Keratinocyte (primary cell): ENCODE data around the gene BRCA2. TPM values are rescaled to one million over a fixed set of nuclear protein-coding genes. Genes with fewer than 3 reads are reported as not detected.
A peak's percentile ranks its signal among the peaks of the same experiment; 100 is the strongest.

Source experiments
- DNase-seq: peaks from one replicate; pipeline ENCODE4 v3.0.0-alpha.2; 2011; ENCODE audit warnings: low read depth, missing footprints, low spot score
- FAIRE-seq: peaks from 2 replicates; lab custom pipeline; 2011; peaks lifted over from hg19 to GRCh38; lab: Jason Lieb, UNC
- H2AFZ ChIP-seq: 2 replicates; pipeline ENCODE4 v1.6.0; 2012; ENCODE audit warnings: low read length, control low read depth, inconsistent platforms; ENCODE audit not compliant: control insufficient read depth
- H3K27ac ChIP-seq: 2 replicates; pipeline ENCODE4 v1.5.1; 2011; ENCODE audit warnings: low read length; ENCODE audit not compliant: control insufficient read depth, insufficient read depth
- H3K27me3 ChIP-seq: 3 replicates; pipeline ENCODE4 v1.6.0; 2011; ENCODE audit warnings: low read length; ENCODE audit not compliant: control insufficient read depth, insufficient read depth; ENCODE audit errors: extremely low read depth
- H3K36me3 ChIP-seq, 2 experiments: 2 replicates in 1 of 2; 3 replicates in 1 of 2; pipeline ENCODE4 v1.5.1; 2011; ENCODE audit warnings: low read length in 2 of 2, mild to moderate bottlenecking in 1 of 2; ENCODE audit not compliant: control insufficient read depth in 2 of 2, insufficient read depth in 2 of 2; ENCODE audit errors: extremely low read depth in 1 of 2
- H3K4me1 ChIP-seq: 3 replicates; pipeline ENCODE4 v1.5.1; 2011; ENCODE audit warnings: low read length; ENCODE audit not compliant: control insufficient read depth, insufficient read depth; ENCODE audit errors: extremely low read depth
- H3K4me2 ChIP-seq: 3 replicates; pipeline ENCODE4 v1.6.0; 2011; ENCODE audit warnings: low read depth, low read length; ENCODE audit not compliant: control insufficient read depth, insufficient read depth; ENCODE audit errors: extremely low read depth
- H3K4me3 ChIP-seq, 3 experiments: fragments of 200-600 bp in 1 of 3; sonication (generic) in 1 of 3; 2 replicates in 2 of 3; 3 replicates in 1 of 3; pipeline ENCODE4 v1.5.1; 2011 to 2016; ENCODE audit warnings: low read length in 3 of 3, mild to moderate bottlenecking in 3 of 3, control low read depth in 2 of 3, inconsistent platforms in 1 of 3, low read depth in 1 of 3, mixed read lengths in 1 of 3, mixed run types in 1 of 3, moderate library complexity in 1 of 3; ENCODE audit not compliant: control insufficient read depth in 2 of 3, insufficient read depth in 2 of 3; ENCODE audit errors: extremely low read depth in 1 of 3
- H3K79me2 ChIP-seq: 2 replicates; pipeline ENCODE4 v1.6.0; 2012; ENCODE audit warnings: low read length; ENCODE audit not compliant: control insufficient read depth, insufficient read depth
- H3K9ac ChIP-seq: 3 replicates; pipeline ENCODE4 v1.6.0; 2011; ENCODE audit warnings: low read length; ENCODE audit not compliant: control insufficient read depth, insufficient read depth; ENCODE audit errors: extremely low read depth
- H3K9me1 ChIP-seq: 3 replicates; pipeline ENCODE4 v1.6.0; 2011; ENCODE audit warnings: low read length; ENCODE audit not compliant: control insufficient read depth, insufficient read depth; ENCODE audit errors: extremely low read depth
- H3K9me3 ChIP-seq: 2 replicates; pipeline ENCODE4 v1.5.1; 2012; ENCODE audit warnings: low read depth, low read length; ENCODE audit not compliant: control insufficient read depth
- H4K20me1 ChIP-seq: 3 replicates; pipeline ENCODE4 v1.6.0; 2011; ENCODE audit warnings: low read length; ENCODE audit not compliant: control insufficient read depth, insufficient read depth; ENCODE audit errors: extremely low read depth
- EZH2 ChIP-seq: IDR thresholded peaks from one replicate; pipeline ENCODE4 v1.6.1; 2012; ENCODE audit warnings: inconsistent platforms, mild to moderate bottlenecking, low read length, moderate library complexity
- dilution Hi-C: fragments of 300-500 bp; cut with MboI; formaldehyde crosslinking; loops from one replicate; pipeline ENCODE4 v1.7.0; 2020; ENCODE audit warnings: low sequenced_read_pairs; ENCODE audit not compliant: extremely low pct_ligation_motif_present
- polyA plus RNA-seq, 5 experiments: library from polyadenylated mRNA; depleted of rRNA in 3 of 5; stranded (reverse) in 3 of 5; stranded (forward) in 1 of 5; unstranded in 1 of 5; fragments of >200 nt; gene quantifications; 1 replicate in 1 of 5; 2 replicates in 3 of 5; 3 replicates in 1 of 5; pipeline versions ENCODE4 v1.2.1 to v1.2.3, GENCODE V29; 2011 to 2012; ENCODE audit warnings: missing spikeins in 2 of 5, low read depth in 1 of 5, low replicate concordance in 1 of 5
- TF ChIP-seq, protein P1 (sequence below), 3 experiments: IDR thresholded peaks in 1 of 3; conservative IDR thresholded peaks in 1 of 3; optimal IDR thresholded peaks in 1 of 3; 2 replicates in 2 of 3; 3 replicates in 1 of 3; pipeline versions ENCODE3 to v1.5.1; 2011; ENCODE audit warnings: low read length in 3 of 3, mild to moderate bottlenecking in 3 of 3, moderate library complexity in 2 of 3, control low read depth in 1 of 3, inconsistent platforms in 1 of 3; ENCODE audit not compliant: insufficient read depth in 2 of 3; ENCODE audit errors: extremely low read depth in 1 of 3

Gene BRCA2
- polyA plus RNA-seq, 1 donor (not counting 4 experiments of a cell fraction or from before 2014, with no cell fraction given): 2.4 TPM

GRCh38 chr13:32407854-32408253 lies 92.5 kb downstream of the BRCA2 start:
- DNase-seq: no peak
- Histone ChIP-seq H3K27me3 (no peaks in the 10 kb centered on the region), H2AFZ (no peak overlapping the region), H3K4me2 (no peak overlapping the region), H3K4me3 (no peak overlapping the region), H3K9me3 (no peaks in the 10 kb centered on the region), H3K27ac (no peak overlapping the region), H3K79me2 (no peaks in the 10 kb centered on the region), H4K20me1 (no peaks in the 10 kb centered on the region), H3K9ac (no peak overlapping the region), H3K4me1 (no peaks in the 10 kb centered on the region), H3K9me1 (no peaks in the 10 kb centered on the region), H3K36me3 (no peaks in the 10 kb centered on the region)
- FAIRE-seq: no peak
- dilution Hi-C loops: no loop called here
- TF ChIP-seq, protein P1, sequence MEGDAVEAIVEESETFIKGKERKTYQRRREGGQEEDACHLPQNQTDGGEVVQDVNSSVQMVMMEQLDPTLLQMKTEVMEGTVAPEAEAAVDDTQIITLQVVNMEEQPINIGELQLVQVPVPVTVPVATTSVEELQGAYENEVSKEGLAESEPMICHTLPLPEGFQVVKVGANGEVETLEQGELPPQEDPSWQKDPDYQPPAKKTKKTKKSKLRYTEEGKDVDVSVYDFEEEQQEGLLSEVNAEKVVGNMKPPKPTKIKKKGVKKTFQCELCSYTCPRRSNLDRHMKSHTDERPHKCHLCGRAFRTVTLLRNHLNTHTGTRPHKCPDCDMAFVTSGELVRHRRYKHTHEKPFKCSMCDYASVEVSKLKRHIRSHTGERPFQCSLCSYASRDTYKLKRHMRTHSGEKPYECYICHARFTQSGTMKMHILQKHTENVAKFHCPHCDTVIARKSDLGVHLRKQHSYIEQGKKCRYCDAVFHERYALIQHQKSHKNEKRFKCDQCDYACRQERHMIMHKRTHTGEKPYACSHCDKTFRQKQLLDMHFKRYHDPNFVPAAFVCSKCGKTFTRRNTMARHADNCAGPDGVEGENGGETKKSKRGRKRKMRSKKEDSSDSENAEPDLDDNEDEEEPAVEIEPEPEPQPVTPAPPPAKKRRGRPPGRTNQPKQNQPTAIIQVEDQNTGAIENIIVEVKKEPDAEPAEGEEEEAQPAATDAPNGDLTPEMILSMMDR (optimal IDR thresholded peaks at IDR 0.05 in 1 of 3, IDR thresholded peaks at IDR 0.05 in 1 of 3, conservative IDR thresholded peaks at IDR 0.05 in 1 of 3; ENCODE audit: extremely low read depth in 1 of 3, insufficient read depth in 2 of 3, low read length in 3 of 3): no peak
- no peak for TF ChIP-seq EZH2

DNA sequence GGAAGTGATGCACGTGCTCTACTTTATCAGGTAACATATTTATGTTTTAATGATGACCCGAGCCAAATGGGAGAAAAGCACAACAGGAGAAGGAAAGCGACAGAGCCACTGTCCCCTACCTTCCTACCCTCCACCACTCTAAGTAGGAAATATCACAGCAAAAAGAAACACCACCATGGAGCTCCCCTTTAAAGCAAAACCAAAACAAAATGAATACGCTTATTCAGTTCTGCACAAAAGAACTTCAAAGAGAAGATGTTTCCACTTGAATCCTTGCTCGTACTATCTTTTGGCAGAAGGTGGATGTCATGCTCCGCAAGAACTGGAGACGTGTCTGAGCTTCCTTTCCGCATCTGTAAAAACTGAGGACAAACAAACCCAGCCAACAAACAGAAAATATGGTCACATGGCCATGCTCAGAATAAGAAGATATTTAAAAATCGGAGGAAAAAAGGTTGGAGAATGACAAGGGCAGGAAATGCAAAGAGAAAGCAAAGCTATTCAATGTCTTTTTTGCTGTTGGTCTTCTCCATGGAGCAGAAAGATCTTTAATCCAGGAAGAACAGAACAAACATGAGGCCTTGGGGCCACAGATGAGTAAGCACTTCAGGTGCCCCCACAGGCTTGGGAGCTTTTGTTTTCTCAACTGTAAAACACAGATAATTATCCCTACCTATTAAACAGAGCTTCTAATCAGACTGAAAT lies 93.1 kb downstream of the BRCA2 start:
- TF ChIP-seq, protein P1 (optimal IDR thresholded peaks at IDR 0.05 in 1 of 3, IDR thresholded peaks at IDR 0.05 in 1 of 3, conservative IDR thresholded peaks at IDR 0.05 in 1 of 3; ENCODE audit: extremely low read depth in 1 of 3, insufficient read depth in 2 of 3, low read length in 3 of 3): no peak
- no peak for TF ChIP-seq EZH2
- Histone ChIP-seq H3K4me1 (no peaks in the 10 kb centered on the region), H3K9me3 (no peaks in the 10 kb centered on the region), H3K36me3 (no peaks in the 10 kb centered on the region), H3K9me1 (no peaks in the 10 kb centered on the region), H3K27ac (no peak overlapping the region), H3K4me3 (no peak overlapping the region), H2AFZ (no peak overlapping the region), H3K79me2 (no peaks in the 10 kb centered on the region), H4K20me1 (no peaks in the 10 kb centered on the region), H3K27me3 (no peaks in the 10 kb centered on the region), H3K9ac (no peak overlapping the region), H3K4me2 (no peak overlapping the region)
- dilution Hi-C loops: no loop called here
- DNase-seq: no peak
- FAIRE-seq: peak; percentile 20
